ENCODE results near the gene SGMS2.
"Not testable (repeated sequence)": the region's sequence is repeated elsewhere in the genome, so short reads cannot be mapped to it uniquely, and the experiment has no call there.

SGMS2 gene

DNA sequence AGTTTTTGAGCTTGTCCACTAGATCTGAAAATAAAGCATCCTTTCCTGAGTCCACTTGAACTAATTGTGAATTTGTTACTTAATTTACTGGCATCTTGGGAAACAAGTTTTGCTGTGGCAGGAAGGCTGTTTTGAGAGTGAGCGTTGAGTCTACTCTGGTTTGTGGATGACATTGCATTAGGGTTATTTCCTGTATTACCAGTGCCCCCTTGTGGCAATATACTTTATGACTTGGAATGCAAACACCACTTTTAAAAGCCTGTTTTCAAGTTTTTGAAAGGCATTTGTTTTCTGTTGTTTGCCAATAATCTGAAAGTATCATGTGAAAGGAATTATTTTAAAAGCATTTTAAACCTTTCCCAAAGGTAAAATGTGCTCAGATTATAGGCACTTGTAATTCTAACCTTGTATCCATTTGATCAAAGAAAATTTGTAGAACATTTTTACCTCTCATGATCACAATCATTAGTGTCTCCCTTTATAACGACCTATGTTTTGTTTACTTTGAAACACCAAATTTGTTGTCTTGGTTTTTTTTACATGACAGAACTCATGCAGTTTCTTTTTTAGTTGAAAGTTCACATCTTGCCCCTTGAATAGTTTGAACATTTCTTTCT, 88.7 kb downstream of the SGMS2 start:
- DNase-seq (ENCODE audit: low spot score), result no peak

DNA sequence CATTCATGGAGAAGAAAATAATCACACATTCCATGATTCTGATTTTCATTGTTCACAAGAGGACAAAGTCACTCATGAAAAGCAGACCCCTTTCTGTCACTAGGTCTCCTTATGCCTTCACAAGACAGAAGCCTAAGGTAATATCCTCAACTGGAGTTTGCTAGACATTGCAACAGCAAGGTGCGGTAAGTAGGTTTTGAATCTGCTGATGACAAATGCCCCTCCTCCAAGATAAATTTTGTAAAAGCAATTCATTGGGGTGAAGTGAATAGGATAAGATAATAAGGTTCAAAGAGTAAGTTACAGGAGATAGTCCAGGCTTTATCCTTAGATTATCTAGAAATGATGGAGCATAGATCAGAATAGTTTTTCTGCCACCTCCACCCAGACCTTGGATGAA, 90.5 kb downstream of the SGMS2 start:
- DNase-seq (ENCODE audit: low spot score), result no peak

DNA sequence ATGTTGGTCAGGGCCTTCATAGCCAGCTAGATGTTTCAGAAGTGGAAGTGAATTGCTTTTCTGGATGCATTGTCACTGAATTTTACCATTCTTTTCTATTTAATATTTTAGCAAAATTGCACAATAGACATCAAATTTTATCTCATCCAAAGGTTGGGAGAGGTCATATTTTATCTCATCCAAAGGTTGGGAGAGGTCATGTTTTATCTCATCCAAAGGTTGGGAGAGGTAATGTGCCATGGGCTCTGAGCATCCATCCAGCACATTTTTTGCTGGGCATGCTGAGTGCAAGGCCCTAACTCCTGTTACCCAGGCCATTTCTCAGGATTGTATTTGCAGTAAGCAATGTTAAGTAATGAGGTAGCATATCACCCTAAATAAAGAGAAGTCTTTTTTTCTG, 91.9 kb downstream of the SGMS2 start:
- no peak for DNase-seq (ENCODE audit: low spot score)

DNA sequence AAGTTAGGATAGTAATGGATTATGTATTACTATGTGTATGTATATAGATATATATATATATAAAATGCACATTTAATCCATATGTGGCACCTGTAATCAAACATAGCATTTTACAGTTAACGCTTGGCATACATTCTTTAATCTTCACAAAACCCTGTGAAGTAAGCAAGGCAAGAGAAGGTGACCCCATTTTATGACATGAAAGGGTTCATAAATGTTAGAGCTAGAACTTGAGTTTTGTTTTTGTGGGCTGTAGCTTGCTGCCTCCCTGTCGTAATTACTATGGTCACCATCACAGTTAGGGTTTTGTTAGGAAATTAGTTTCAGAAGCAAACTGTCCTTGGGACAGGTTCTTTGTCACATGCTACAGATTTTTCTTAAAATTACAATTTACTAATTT, 92.8 kb downstream of the SGMS2 start:
- DNase-seq (ENCODE audit: low spot score), result no peak

DNA sequence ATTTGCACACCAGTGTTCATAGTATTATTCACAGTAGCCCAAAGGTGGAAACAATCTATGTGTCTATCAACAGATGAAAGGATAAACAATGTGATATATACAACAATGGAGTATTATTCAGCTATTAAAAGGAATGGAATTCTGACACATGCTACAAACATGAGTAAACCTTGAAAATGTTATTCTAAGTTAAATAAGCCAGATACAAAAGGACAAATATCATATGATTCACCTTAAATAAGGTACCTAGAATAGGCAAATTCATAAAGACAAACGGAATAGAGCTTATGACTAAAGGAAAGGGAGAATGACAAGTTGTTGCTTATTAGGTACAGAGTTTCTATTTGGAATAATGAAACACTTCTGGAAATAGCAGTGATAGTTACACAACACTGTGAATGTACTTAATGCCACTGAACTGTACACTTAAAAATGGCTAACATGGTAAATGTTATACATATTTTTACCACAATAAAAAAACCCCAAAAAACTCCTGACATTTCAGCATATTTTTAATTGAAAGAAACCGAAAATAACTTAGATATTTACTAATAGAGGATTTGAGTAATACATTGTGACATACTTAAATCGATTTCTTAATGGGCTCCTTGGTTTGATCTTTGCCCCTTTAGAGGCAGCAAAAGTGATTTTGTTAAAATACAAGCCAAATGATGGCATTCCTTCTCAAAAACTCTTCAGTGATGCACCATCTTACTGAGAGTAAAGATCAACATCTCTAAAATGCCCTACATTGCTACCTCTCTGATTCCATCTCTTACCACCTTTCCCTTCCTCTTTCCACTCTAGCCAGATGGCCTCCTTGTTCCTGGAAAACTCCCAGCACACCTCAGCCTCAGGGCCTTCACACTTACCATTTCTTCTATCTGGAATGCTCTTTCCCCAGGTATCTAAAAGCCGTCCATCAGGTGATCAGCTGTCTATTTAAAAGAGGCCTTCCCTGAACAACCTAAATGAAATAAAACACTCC, 98.0 kb downstream of the SGMS2 start:
- no peak for DNase-seq (ENCODE audit: low spot score)

DNA sequence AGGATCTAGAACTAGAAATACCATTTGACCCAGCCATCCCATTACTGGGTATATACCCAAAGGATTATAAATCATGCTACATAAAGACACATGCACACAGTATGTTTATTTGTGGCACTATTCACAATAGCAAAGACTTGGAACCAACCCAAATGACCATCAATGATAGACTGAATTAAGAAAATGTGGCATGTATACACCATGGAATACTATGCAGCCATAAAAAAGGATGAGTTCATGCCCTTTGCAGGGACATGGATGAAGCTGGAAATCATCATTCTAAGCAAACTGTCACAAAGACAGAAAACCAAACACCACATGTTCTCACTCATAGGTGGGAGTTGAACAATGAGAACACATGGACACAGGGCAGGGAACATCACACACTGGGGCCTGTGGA, 101.0 kb downstream of the SGMS2 start:
- DNase-seq (ENCODE audit: low spot score), result not testable (repeated sequence)

DNA sequence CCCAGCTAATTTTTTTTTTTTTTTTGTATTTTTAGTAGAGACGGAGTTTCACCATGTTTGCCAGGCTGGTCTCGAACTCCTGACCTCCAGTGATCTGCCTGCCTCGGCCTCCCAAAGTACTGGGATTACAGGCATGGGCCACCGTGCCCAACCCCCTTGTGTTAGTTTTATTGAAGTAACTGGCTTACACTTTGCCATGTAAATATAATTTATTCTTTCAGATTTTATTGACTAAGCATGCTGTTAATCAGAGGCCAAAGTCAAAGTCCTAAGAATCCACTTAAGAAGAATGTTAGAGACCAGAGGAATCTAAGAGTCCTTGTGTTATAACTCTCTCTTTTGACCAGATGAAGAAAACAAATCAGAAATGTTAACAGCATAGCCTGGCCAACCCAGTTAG, 102.1 kb downstream of the SGMS2 start:
- DNase-seq (ENCODE audit: low spot score), result not testable (repeated sequence)

DNA sequence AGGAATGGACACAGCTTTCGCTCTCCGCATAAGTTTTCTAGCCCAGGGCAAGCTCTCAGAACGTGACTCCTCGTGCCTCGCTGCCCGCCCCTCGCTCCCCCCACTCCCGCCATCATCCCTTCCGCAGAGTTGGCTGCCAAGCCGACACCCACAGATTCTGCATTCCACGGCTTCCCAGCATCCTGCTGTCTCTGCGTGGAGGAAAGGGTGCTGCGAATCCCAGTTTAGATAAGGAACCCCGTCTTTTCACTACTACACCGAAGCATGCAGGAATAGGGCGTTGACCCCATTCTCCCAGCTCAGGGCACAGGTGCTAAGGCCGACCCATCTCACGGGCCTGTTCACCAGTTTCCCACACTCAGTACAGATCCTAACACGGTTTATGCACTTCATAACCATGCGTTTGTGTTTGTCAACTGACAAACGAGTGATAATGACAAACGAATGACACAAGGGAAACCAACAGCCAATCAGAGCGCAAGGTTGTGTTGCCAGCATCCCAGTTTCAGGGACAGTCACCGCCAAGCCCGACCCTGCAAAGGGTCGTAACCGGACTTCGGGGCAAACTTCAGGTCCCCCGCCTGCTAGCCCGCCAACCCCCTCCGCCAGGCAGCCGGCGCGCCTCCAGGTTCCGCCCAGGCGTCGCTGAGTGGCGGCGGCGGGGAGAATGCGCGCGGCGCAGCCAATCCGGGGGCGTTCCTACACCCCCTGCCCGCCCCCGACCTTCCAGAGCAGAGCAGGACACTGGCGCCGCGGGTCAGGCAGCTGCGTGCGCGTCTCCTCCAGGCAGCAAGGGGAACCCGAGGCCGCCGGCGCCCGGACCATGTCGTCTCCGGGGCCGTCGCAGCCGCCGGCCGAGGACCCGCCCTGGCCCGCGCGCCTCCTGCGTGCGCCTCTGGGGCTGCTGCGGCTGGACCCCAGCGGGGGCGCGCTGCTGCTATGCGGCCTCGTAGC, 106.4 kb downstream of the SGMS2 start, which contains the start of gene CYP2U1:
CYP2U1 (plus strand) TSS at position 729 of the 954 bp plus-strand sequence; CDS start at position 824, 95 bp downstream.
- DNase-seq (ENCODE audit: low spot score), result peak; percentile 91

DNA sequence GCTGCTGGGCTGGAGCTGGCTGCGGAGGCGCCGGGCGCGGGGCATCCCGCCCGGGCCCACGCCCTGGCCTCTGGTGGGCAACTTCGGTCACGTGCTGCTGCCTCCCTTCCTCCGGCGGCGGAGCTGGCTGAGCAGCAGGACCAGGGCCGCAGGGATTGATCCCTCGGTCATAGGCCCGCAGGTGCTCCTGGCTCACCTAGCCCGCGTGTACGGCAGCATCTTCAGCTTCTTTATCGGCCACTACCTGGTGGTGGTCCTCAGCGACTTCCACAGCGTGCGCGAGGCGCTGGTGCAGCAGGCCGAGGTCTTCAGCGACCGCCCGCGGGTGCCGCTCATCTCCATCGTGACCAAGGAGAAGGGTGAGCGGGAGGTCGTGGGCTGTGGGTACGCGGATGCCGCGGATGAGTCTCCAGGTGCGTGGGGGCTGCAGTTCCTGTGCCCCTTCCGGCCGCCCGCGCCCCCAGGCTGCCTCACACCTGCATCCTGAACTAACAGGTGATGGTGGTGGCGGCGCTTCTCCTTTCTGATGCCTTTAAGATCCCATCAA, 107.1 kb downstream of the SGMS2 start:
- DNase-seq (ENCODE audit: low spot score), result no peak

DNA sequence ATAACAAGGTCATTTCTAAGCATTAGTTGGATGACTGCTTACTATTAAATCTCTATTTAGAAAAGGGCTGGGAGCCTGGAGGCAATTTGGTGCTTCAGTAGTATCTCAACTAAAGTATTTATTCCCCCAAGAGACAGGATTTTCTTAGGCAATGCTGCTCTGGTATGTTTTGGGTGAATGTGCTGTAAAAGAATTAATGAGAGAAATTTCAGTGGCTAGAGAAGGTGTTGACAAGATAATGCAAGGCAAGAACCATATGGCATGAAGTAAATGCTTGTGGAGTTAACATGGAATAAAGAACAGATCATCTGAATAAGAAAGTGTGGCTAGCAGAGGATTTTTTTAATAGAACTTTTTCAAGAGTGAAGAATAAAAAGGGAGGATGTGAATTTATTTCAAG, 110.5 kb downstream of the SGMS2 start:
- DNase-seq (ENCODE audit: low spot score), result no peak

DNA sequence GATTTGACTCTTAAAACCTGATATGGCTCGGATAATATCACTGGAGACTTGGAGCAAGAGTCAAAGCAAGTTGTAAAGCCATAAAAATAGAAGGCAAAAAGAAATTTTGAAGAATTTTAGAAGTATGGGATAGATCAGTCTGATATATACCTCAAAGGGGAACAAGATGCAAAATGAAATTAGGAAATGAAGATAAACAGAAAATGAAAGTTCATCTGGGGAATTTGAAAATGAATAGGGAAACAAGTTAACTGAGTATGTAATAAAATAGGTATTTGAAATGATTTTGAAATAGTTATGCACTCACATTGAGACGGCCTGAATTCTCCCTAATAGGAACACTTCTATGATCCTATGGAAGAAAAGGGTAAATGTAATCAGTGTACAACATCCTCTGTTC, 112.3 kb downstream of the SGMS2 start:
- no peak for DNase-seq (ENCODE audit: low spot score)

DNA sequence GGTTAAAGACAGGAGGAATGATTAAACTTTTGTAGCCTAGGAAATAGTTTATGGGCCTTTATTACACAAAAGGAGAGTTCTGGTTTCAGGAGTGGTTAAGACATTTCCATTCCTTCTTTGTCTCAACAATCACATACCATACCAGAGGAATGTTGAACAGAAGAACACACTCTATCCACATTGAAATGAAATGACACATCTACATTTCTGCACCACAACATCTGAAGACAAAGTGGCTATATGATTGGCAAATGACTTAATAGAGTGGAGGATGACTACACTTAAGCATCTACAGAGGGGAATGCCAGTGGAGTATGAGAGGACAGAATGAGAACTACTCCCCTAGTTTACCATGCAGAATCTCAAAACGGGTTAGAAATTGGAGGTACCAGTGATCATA, 114.6 kb downstream of the SGMS2 start:
- DNase-seq (ENCODE audit: low spot score), result no peak

DNA sequence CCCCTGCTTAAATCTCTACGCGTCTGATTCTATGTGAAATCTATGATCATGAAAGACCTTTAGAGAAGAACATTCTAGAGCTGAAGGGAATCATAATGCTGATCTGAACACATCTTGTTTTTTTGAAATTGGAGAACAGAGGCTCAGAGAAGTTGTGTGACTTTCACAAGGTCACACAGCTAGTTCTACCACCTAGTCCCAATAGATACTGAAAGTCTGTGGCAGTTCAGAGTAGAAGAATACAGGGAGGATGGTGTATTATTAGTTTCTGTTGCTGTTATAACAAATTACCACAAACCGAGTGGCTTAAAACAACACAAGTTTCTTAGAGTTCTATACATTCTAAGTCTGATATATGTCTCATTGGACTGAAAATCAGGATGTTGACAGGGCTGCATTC, 121.1 kb downstream of the SGMS2 start:
- no peak for DNase-seq (ENCODE audit: low spot score)

DNA sequence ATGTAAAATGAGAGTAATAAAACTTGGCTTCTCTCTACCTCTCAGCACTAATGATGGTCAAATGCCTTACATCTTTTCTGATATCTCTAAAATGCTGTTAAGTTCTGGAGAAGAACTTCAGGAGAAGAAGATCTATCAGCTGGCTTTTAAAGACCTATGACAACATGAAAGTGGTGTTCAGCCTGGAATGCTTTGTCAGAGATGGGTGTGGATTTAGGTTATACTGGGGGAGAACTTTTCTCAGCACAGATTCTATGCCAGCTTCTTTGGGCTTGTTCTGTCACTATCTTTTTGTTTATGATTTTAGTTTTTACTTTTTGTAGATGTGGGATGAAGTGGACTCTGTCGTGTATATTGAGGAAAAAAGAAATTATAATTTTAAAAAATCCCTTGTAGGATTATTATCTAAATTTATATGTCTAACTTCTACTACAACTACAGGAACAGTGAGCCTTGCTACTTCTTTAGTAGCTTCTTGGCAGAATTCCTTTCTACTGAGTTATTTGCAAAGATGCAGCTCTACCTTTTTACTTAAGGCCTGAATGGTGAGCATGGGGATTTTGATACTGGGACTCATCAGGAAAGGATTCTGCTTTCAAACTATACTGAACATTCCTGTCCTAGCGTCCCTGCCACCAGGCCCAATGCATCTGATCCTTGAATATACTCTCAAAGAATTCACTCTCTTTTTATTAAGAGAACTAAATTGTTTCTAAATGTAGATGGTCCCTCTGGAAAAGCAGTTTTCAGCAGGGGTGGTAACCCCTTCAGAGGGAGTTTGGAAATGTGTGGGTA, 126.2 kb downstream of the SGMS2 start:
- no peak for DNase-seq (ENCODE audit: low spot score)

DNA sequence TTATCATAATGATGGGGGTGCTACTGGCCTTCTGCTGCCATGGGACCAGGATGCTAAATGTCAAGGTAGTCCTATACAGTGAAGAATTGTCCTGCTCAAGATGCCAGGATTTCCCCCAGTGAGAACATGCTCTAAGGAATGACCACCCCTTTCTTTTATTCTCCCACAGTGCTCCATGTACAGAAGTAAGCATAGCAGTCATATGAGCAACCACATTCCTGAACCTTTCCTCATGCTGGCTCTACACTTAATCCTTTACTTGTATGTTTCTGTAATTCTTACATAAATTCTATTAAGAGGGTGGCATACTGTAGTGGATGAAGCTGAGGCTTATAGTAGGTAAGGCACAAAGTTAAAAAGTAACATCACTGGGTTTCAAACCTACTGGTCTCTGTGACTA, 126.8 kb downstream of the SGMS2 start:
- no peak for DNase-seq (ENCODE audit: low spot score)

DNA sequence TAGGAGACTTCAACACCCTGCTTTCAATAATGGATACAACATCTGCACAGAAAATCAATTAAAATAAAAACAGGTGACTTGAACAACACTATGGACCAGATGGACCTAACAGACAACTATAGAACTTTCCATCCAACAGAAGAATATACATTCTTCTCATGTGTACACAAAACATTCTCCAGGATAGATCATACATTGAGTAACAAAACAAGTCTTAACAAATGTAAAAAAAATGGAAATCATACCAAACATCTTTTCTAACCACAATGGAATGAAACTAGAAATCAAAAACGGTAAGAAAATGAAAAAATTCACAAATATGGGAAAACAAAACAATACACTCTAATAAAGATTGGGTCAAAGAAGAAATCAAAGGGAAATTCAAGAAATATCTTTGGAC, 131.3 kb downstream of the SGMS2 start:
- no peak for DNase-seq (ENCODE audit: low spot score)
